A673 (cell line): ENCODE data around the gene HOXB13. TPM values are rescaled to one million over a fixed set of nuclear protein-coding genes. Genes with fewer than 3 reads are reported as not detected.

Source experiments
- BruUV-seq: library from RNA; stranded (reverse); fragments of 400-500 nt; replicated peaks from 2 replicates; lab custom pipeline; 2021; lab: Mats Ljungman, UMichigan
- CTCF ChIA-PET: fragments of 300-600 bp; sonication (Branson Sonifier 250); formaldehyde crosslinking; loops from one replicate; lab custom pipeline; 2022; ENCODE audit warnings: antibody characterized with exemption; lab: Charles Lee
- POLR2A ChIA-PET: fragments of 300-600 bp; sonication (Branson Sonifier 250); formaldehyde crosslinking; loops from one replicate; lab custom pipeline; 2022; ENCODE audit warnings: antibody characterized with exemption; ENCODE audit not compliant: low non-redundant PET; lab: Charles Lee
- DNase-seq: peaks from one replicate; pipeline ENCODE4 v3.0.0-alpha.2; 2015; ENCODE audit warnings: low spot score
- H3K27ac ChIP-seq: fragments of 200-600 bp; sonication (generic); 2 replicates; pipeline ENCODE4 v1.5.1; 2016; ENCODE audit warnings: mixed run types, low read depth, mild to moderate bottlenecking, mixed read lengths, antibody characterized with exemption, low read length; ENCODE audit not compliant: poor library complexity, severe bottlenecking
- H3K27me3 ChIP-seq: fragments of 200-600 bp; sonication (generic); replicated peaks from 2 replicates; pipeline ENCODE4 v1.6.1; 2017; ENCODE audit warnings: mixed run types, low read depth, mild to moderate bottlenecking, mixed read lengths, antibody characterized with exemption, low read length; ENCODE audit not compliant: insufficient read depth, poor library complexity
- H3K36me3 ChIP-seq: fragments of 200-600 bp; sonication (generic); 2 replicates; pipeline ENCODE4 v1.6.1; 2016; ENCODE audit warnings: mixed run types, mild to moderate bottlenecking, mixed read lengths, antibody characterized with exemption, low read length; ENCODE audit not compliant: insufficient read depth, poor library complexity, severe bottlenecking
- H3K4me1 ChIP-seq: fragments of 200-600 bp; sonication (generic); 2 replicates; pipeline ENCODE4 v1.6.1; 2017; ENCODE audit warnings: mixed run types, mild to moderate bottlenecking, mixed read lengths, antibody characterized with exemption, low read length; ENCODE audit not compliant: insufficient read depth, poor library complexity, severe bottlenecking
- H3K4me3 ChIP-seq: fragments of 200-600 bp; sonication (generic); 2 replicates; pipeline ENCODE4 v1.5.1; 2016; ENCODE audit warnings: low read depth, mixed run types, mild to moderate bottlenecking, mixed read lengths, low read length; ENCODE audit not compliant: poor library complexity, severe bottlenecking
- H3K9me3 ChIP-seq: fragments of 200-600 bp; sonication (generic); 2 replicates; pipeline ENCODE4 v1.6.1; 2016; ENCODE audit warnings: mixed run types, low read depth, mild to moderate bottlenecking, mixed read lengths, antibody characterized with exemption, low read length; ENCODE audit not compliant: poor library complexity, severe bottlenecking
- CTCF ChIP-seq: fragments of 300-800, 200-600 bp; sonication (generic); conservative IDR thresholded peaks from 2 replicates; pipeline ENCODE4 v1.5.1; 2017; ENCODE audit warnings: low read depth, mild to moderate bottlenecking, antibody characterized with exemption, low read length, moderate library complexity, mixed read lengths
- EZH2 ChIP-seq: fragments of 200-600 bp; sonication (generic); IDR thresholded peaks from 2 replicates; pipeline ENCODE4 v1.6.1; 2017; ENCODE audit warnings: borderline replicate concordance, low read depth, mild to moderate bottlenecking, mixed read lengths, antibody characterized with exemption, low read length; ENCODE audit not compliant: poor library complexity, severe bottlenecking
- intact Hi-C: fragments of 100-400 bp; cut with micrococcal nuclease; formaldehyde crosslinking; loops from one replicate; pipeline ENCODE4 v1.10.0; 2022; ENCODE audit not compliant: unreplicated experiment
- total RNA-seq: library from RNA; stranded (reverse); gene quantifications from 2 replicates; pipeline ENCODE4 v1.2.3, GENCODE V29; 2021

HOXB13 gene
- total RNA-seq, 1 experiment from 2014 or later = 11.7 TPM

GRCh38 chr17:48725288-48726064 is 3.1 kb downstream of the HOXB13 start:
- no TSS peak for BruUV-seq
- POLR2A ChIA-PET = interaction anchor here (0.6 kb wide), 1 partner anchor 7 kb away, joined by 7 read pairs; no protein-coding TSS in a partner anchor

GRCh38 chr17:48725004-48725287 is 3.6 kb downstream of the HOXB13 start:
- TF ChIP-seq EZH2 = no peak
- TF ChIP-seq CTCF = no peak
- Histone ChIP-seq H3K4me1 (peaks cover 37% of the 10 kb centered on the region), H3K27ac (peak overlapping the region; percentile 98), H3K27me3 (no peaks in the 10 kb centered on the region), H3K9me3 (no peaks in the 10 kb centered on the region), H3K36me3 (no peaks in the 10 kb centered on the region), H3K4me3 (peak overlapping the region; percentile 72)
- intact Hi-C loops = loop anchor here (2.0 kb wide), 1 partner anchor 154 kb away; no protein-coding TSS in a partner anchor
- ChIA-PET CTCF (interaction anchor here (0.5 to 5.2 kb wide), 7 partner anchors 8 to 628 kb away, joined by 3 to 37 read pairs (median 8); no protein-coding TSS in a partner anchor), POLR2A (no interaction called here)
- BruUV-seq = no TSS peak
- peak; percentile 40 for DNase-seq

More at GRCh38 chr17:48725288-48726064, 3.1 kb downstream of the HOXB13 start:
- intact Hi-C loops = loop anchor here (2.0 kb wide), 1 partner anchor 153 kb away; no protein-coding TSS in a partner anchor
- no peak for TF ChIP-seq EZH2
- no peak for TF ChIP-seq CTCF
- DNase-seq = no peak
- CTCF ChIA-PET = interaction anchor here (0.5 to 5.2 kb wide), 7 partner anchors 8 to 628 kb away, joined by 3 to 37 read pairs (median 8); no protein-coding TSS in a partner anchor
- Histone ChIP-seq H3K4me1 (peaks cover 41% of the 10 kb centered on the region), H3K27me3 (no peaks in the 10 kb centered on the region), H3K4me3 (peak overlapping the region; percentile 72), H3K36me3 (no peaks in the 10 kb centered on the region), H3K27ac (peak overlapping the region; percentile 98), H3K9me3 (no peaks in the 10 kb centered on the region)

- H3K36me3 ChIP-seq = no peaks in the 10 kb centered on the region
- CTCF ChIA-PET = interaction anchor here (0.7 to 5.2 kb wide), 11 partner anchors 9 to 160 kb away, joined by 3 to 37 read pairs (median 9); no protein-coding TSS in a partner anchor
- TSS peak; percentile 42 for BruUV-seq
- intact Hi-C loops = loop anchor here (1.0 to 5.0 kb wide), 4 partner anchors 67 to 268 kb away; partner anchors contain the start of gene ATP5MC1
- H3K9me3 ChIP-seq = no peaks in the 10 kb centered on the region
- DNase-seq = peak; percentile 92
- H3K4me3 ChIP-seq = peak overlapping the region; percentile 72
- H3K27me3 ChIP-seq = no peaks in the 10 kb centered on the region
- H3K4me1 ChIP-seq = peaks cover 32% of the 10 kb centered on the region
- H3K27ac ChIP-seq = peak overlapping the region; percentile 98
- POLR2A ChIA-PET = interaction anchor here (0.5 to 0.6 kb wide), 2 partner anchors 109 to 683 kb away, joined by 6 to 10 read pairs; partner anchors contain the start of gene HOXB8
- no peak for TF ChIP-seq EZH2
- TF ChIP-seq CTCF = peak; percentile 90
These were observed 4.1 kb downstream of the HOXB13 start for GRCh38 chr17:48724251-48725003.
